ENCODE measurements around the gene RIPOR1.
A peak's percentile ranks its signal among the peaks of the same experiment; 100 is the strongest.
"Not testable (repeated sequence)": the region's sequence is repeated elsewhere in the genome, so short reads cannot be mapped to it uniquely, and the experiment has no call there.

Gene RIPOR1

GRCh38 chr16:67517661-67518423 is 10.8 kb upstream of the RIPOR1 start:
- DNase-seq: no peak

- DNase-seq: no peak
These were observed 10.0 kb upstream of the RIPOR1 start for GRCh38 chr16:67518676-67519075.

GRCh38 chr16:67519242-67519641 is 9.4 kb upstream of the RIPOR1 start:
- DNase-seq: no peak

GRCh38 chr16:67521095-67521804 is 7.4 kb upstream of the RIPOR1 start:
- peak; percentile 76 for DNase-seq

GRCh38 chr16:67525176-67525860 is 3.3 kb upstream of the RIPOR1 start:
- no peak for DNase-seq

GRCh38 chr16:67526149-67526791 is 2.4 kb upstream of the RIPOR1 start:
- DNase-seq: no peak

- DNase-seq: no peak
These were observed 397 bp downstream of the RIPOR1 start for GRCh38 chr16:67528870-67529581.

- DNase-seq: no peak
These were observed 968 bp downstream of the RIPOR1 start for GRCh38 chr16:67529582-67530012.

GRCh38 chr16:67530013-67530939 is 1.6 kb downstream of the RIPOR1 start:
- no peak for DNase-seq

- no peak for DNase-seq
These were observed 2.6 kb downstream of the RIPOR1 start for GRCh38 chr16:67531247-67531646.

- DNase-seq: no peak
These were observed 4.5 kb downstream of the RIPOR1 start for GRCh38 chr16:67533024-67533560.

GRCh38 chr16:67533987-67534386 is 5.4 kb downstream of the RIPOR1 start:
- DNase-seq: not testable (repeated sequence)

GRCh38 chr16:67534431-67534830 is 5.8 kb downstream of the RIPOR1 start:
- DNase-seq: no peak

GRCh38 chr16:67535201-67535600 is 6.6 kb downstream of the RIPOR1 start:
- no peak for DNase-seq

- DNase-seq: no peak
These were observed 8.6 kb downstream of the RIPOR1 start for GRCh38 chr16:67537270-67537635.

- DNase-seq: no peak
These were observed 9.3 kb downstream of the RIPOR1 start for GRCh38 chr16:67537636-67538591.

- no peak for DNase-seq
These were observed 10.1 kb downstream of the RIPOR1 start for GRCh38 chr16:67538666-67539101.

- no peak for DNase-seq
These were observed 10.6 kb downstream of the RIPOR1 start for GRCh38 chr16:67539271-67539670.

GRCh38 chr16:67539691-67540635 is 11.3 kb downstream of the RIPOR1 start:
- DNase-seq: no peak
